OCI-LY7 (cell line): ENCODE measurements around the gene STOML3. TPM values are rescaled to one million over a fixed set of nuclear protein-coding genes. Genes with fewer than 3 reads are reported as not detected.

Source experiments
- BruUV-seq: library from RNA; stranded (reverse); fragments of 400-500 nt; replicated peaks from 2 replicates; lab custom pipeline; 2021; lab: Mats Ljungman, UMichigan
- CTCF ChIA-PET: fragments of 300-600 bp; sonication (Branson Sonifier 250); formaldehyde crosslinking; loops from one replicate; lab custom pipeline; 2022; ENCODE audit warnings: antibody characterized with exemption; ENCODE audit not compliant: unreplicated experiment; lab: Charles Lee
- POLR2A ChIA-PET: fragments of 300-600 bp; sonication (Branson Sonifier 250); formaldehyde crosslinking; loops from one replicate; lab custom pipeline; 2022; ENCODE audit warnings: antibody characterized with exemption; lab: Charles Lee
- DNase-seq: peaks from one replicate; pipeline ENCODE4 v3.0.0-alpha.2; 2015; ENCODE audit warnings: low spot score
- H2AFZ ChIP-seq: fragments of 200-600 bp; sonication (generic), shearing (Covaris generic); 2 replicates; pipeline ENCODE4 v1.6.1; 2014; ENCODE audit warnings: mild to moderate bottlenecking, antibody characterized with exemption, low read length, moderate library complexity
- H3K27ac ChIP-seq: fragments of 200-600 bp; sonication (generic); 2 replicates; pipeline ENCODE4 v1.5.1; 2014; ENCODE audit warnings: mixed run types, low read depth, mild to moderate bottlenecking, moderate library complexity, low read length, inconsistent platforms; ENCODE audit not compliant: poor library complexity, severe bottlenecking
- H3K36me3 ChIP-seq: fragments of 200-600 bp; sonication (generic); 2 replicates; pipeline ENCODE4 v1.6.1; 2014; ENCODE audit warnings: mild to moderate bottlenecking, antibody characterized with exemption, low read length, moderate library complexity, mixed read lengths; ENCODE audit not compliant: insufficient read depth
- H3K4me1 ChIP-seq: fragments of 200-600 bp; sonication (generic); 2 replicates; pipeline ENCODE4 v1.5.1; 2014; ENCODE audit warnings: mild to moderate bottlenecking, low read length; ENCODE audit not compliant: insufficient read depth, poor library complexity, severe bottlenecking
- H3K4me2 ChIP-seq: fragments of 200-600 bp; sonication (generic); 2 replicates; pipeline ENCODE4 v1.6.1; 2014; ENCODE audit warnings: mild to moderate bottlenecking, low read length
- H3K4me3 ChIP-seq: fragments of 200-600 bp; sonication (generic); 2 replicates; pipeline ENCODE4 v1.5.1; 2014; ENCODE audit warnings: mild to moderate bottlenecking, low read depth, low read length; ENCODE audit not compliant: poor library complexity, severe bottlenecking
- H3K79me2 ChIP-seq: fragments of 200-600 bp; sonication (generic); 2 replicates; pipeline ENCODE4 v1.6.1; 2016; ENCODE audit warnings: low read depth, mild to moderate bottlenecking, low read length, moderate library complexity, mixed read lengths; ENCODE audit not compliant: insufficient read depth
- H3K9me2 ChIP-seq: fragments of 200-600 bp; sonication (generic); 2 replicates; pipeline ENCODE4 v1.6.1; 2016; ENCODE audit warnings: mild to moderate bottlenecking, low read length, mixed read lengths; ENCODE audit not compliant: insufficient read depth
- H3K9me3 ChIP-seq: fragments of 200-600 bp; sonication (generic); 2 replicates; pipeline ENCODE4 v1.6.1; 2014; ENCODE audit warnings: mild to moderate bottlenecking, mixed run types, low read length, mixed read lengths
- H4K20me1 ChIP-seq: fragments of 200-600 bp; sonication (generic); 2 replicates; pipeline ENCODE4 v1.6.1; 2014; ENCODE audit warnings: mild to moderate bottlenecking, antibody characterized with exemption, low read length, moderate library complexity, mixed read lengths; ENCODE audit not compliant: insufficient read depth
- EZH2phosphoT487 ChIP-seq: fragments of 200-600 bp; sonication (generic); IDR thresholded peaks from 2 replicates; pipeline ENCODE4 v1.6.1; 2018; ENCODE audit warnings: low read depth, borderline replicate concordance, mild to moderate bottlenecking, mixed run types, antibody characterized with exemption, low read length, moderate library complexity, mixed read lengths
- intact Hi-C: fragments of 100-400 bp; cut with micrococcal nuclease; formaldehyde crosslinking; loops from one replicate; pipeline ENCODE4 v1.10.0; 2022; ENCODE audit not compliant: unreplicated experiment
- total RNA-seq, 2 experiments: library from RNA; depleted of rRNA in 1 of 2; stranded (reverse); fragments of >200 nt in 1 of 2; shearing (Covaris generic) in 1 of 2; gene quantifications; 2 replicates each; pipeline ENCODE4 v1.2.3, GENCODE V29; 2014 to 2022
- TF ChIP-seq, protein P1 (sequence below): fragments of 200-600 bp; sonication (generic); conservative IDR thresholded peaks from 2 replicates; pipeline ENCODE4 v1.5.1; 2014; ENCODE audit warnings: mild to moderate bottlenecking, antibody characterized with exemption, low read length, moderate library complexity, mixed read lengths

Gene STOML3
- total RNA-seq, 2 experiments from 2014 or later, result not detected

DNA sequence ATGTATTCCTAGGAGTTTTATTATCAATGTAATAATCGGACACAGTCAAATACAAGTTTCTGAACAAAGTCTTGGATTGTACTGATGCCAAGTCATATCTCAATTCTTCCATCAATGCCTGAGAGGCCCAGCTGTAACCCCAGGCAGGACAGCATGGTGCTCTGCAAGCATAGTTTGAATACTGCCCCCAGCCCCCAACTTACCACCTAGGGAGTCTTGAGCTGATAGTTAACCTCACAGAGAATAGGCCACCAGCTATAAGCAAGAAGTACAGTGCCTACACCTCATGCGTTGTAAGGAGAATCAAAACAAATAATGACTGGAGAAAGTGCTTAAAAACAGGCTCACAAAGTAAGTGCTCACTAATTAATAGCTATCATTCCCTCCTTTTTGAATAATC is 44.6 kb upstream of the STOML3 start:
- peaks cover 30% of the 10 kb centered on the region for H3K36me3 ChIP-seq
- H3K27ac ChIP-seq, result peak overlapping the region; percentile 80
- DNase-seq, result peak; percentile 11
- peaks cover 26% of the 10 kb centered on the region for H3K4me1 ChIP-seq
- ChIA-PET CTCF (no interaction called here), POLR2A (interaction anchor here (0.5 to 2.4 kb wide), 6 partner anchors 9 to 1747 kb away, joined by 3 to 9 read pairs (median 6); no protein-coding TSS in a partner anchor)
- no TSS peak for BruUV-seq
- H3K9me2 ChIP-seq, result no peaks in the 10 kb centered on the region
- TF ChIP-seq EZH2phosphoT487, result no peak
- TF ChIP-seq, protein P1, sequence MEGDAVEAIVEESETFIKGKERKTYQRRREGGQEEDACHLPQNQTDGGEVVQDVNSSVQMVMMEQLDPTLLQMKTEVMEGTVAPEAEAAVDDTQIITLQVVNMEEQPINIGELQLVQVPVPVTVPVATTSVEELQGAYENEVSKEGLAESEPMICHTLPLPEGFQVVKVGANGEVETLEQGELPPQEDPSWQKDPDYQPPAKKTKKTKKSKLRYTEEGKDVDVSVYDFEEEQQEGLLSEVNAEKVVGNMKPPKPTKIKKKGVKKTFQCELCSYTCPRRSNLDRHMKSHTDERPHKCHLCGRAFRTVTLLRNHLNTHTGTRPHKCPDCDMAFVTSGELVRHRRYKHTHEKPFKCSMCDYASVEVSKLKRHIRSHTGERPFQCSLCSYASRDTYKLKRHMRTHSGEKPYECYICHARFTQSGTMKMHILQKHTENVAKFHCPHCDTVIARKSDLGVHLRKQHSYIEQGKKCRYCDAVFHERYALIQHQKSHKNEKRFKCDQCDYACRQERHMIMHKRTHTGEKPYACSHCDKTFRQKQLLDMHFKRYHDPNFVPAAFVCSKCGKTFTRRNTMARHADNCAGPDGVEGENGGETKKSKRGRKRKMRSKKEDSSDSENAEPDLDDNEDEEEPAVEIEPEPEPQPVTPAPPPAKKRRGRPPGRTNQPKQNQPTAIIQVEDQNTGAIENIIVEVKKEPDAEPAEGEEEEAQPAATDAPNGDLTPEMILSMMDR, result no peak
- H3K79me2 ChIP-seq, result peaks cover 93% of the 10 kb centered on the region
- no peak overlapping the region for H2AFZ ChIP-seq
- no peaks in the 10 kb centered on the region for H3K9me3 ChIP-seq
- intact Hi-C loops, result loop anchor here (5.0 to 10.0 kb wide), 3 partner anchors 690 to 1978 kb away; partner anchors contain the start of genes SUPT20H and UFM1
- peaks cover 23% of the 10 kb centered on the region; the same call in 1 of the 2 replicates for H4K20me1 ChIP-seq
- peak overlapping the region; percentile 93 for H3K4me3 ChIP-seq
- peak overlapping the region; percentile 87 for H3K4me2 ChIP-seq

DNA sequence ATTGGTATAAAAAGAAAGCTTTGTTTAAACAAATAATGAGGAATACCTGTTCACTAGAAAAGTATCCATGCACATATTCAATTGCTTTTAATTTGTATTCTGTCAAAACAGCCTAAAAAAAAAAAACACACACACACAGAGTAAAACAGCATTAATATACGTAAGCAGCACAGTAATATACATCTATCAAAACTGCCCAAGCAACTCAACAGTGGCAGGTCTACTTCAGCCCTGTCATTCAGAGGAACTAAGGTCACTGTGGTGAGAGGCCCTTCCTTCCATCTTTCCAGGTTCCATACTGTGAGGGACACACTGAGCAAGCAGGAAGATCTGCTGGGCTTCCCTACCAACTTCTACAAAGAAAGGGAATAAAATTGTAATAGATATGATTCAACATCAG is 43.5 kb upstream of the STOML3 start:
- Histone ChIP-seq H4K20me1 (peaks cover 23% of the 10 kb centered on the region; the same call in 1 of the 2 replicates), H3K36me3 (peaks cover 40% of the 10 kb centered on the region), H3K4me1 (peaks cover 18% of the 10 kb centered on the region), H3K4me2 (peak overlapping the region; percentile 87), H3K79me2 (peaks cover 93% of the 10 kb centered on the region), H3K9me3 (no peaks in the 10 kb centered on the region), H2AFZ (no peak overlapping the region), H3K9me2 (no peaks in the 10 kb centered on the region), H3K27ac (no peak overlapping the region), H3K4me3 (peak overlapping the region; percentile 93)
- CTCF ChIA-PET, result no interaction called here
- BruUV-seq, result no TSS peak
- POLR2A ChIA-PET, result interaction anchor here (0.7 kb wide), 1 partner anchor 106 kb away, joined by 3 read pairs; no protein-coding TSS in a partner anchor
- TF ChIP-seq, protein P1, result no peak
- no peak for TF ChIP-seq EZH2phosphoT487
- DNase-seq, result no peak
- intact Hi-C loops, result loop anchor here (10.0 kb wide), 2 partner anchors 689 to 1671 kb away; partner anchors contain the start of gene UFM1

DNA sequence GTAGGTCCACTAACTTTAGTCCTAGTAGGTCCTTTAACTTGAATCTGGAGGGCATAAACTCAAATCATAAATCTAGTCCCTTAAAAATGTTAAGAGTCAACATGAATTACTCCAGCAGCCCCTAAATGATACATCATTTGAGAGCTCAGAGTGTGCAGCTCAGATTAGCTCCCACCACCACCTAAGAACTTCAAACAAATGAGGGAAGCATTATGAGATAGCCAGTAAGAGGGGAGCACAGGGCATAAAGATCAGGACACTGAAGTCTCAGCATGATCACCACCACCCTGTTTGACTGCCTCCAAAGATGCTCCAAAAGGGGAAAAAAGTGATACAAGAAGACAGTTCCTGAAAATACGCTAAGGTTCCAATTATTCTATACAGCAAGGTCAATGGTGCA is 41.5 kb upstream of the STOML3 start:
- intact Hi-C loops, result loop anchor here (10.0 kb wide), 2 partner anchors 687 to 1673 kb away; partner anchors contain the start of gene UFM1

More for the DNA sequence above, 41.5 kb upstream of the STOML3 start:
- POLR2A ChIA-PET, result interaction anchor here (0.6 to 1.8 kb wide), 4 partner anchors 8 to 34 kb away, joined by 3 to 4 read pairs (median 3); no protein-coding TSS in a partner anchor
- no peak overlapping the region for H3K4me3 ChIP-seq
- no peak overlapping the region for H3K27ac ChIP-seq
- no peaks in the 10 kb centered on the region for H3K9me2 ChIP-seq
- TF ChIP-seq, protein P1, result no peak
- no peak overlapping the region for H3K4me2 ChIP-seq
- BruUV-seq, result no TSS peak
- H3K36me3 ChIP-seq, result peaks cover 59% of the 10 kb centered on the region
- peaks cover 23% of the 10 kb centered on the region; the same call in 1 of the 2 replicates for H4K20me1 ChIP-seq
- peaks cover 18% of the 10 kb centered on the region for H3K4me1 ChIP-seq
- CTCF ChIA-PET, result no interaction called here
- DNase-seq, result no peak
- H3K9me3 ChIP-seq, result no peaks in the 10 kb centered on the region
- H2AFZ ChIP-seq, result no peak overlapping the region
- peaks cover 85% of the 10 kb centered on the region for H3K79me2 ChIP-seq
